SK-N-SH (cell line): ENCODE data around the gene C9.

Experiments
- CHD2 ChIP-seq: fragments of 150-350 bp; IDR thresholded peaks from 2 replicates; pipeline ENCODE4 v1.6.1; 2018; ENCODE audit warnings: low read length; ENCODE audit not compliant: partially characterized antibody
- CTCF ChIP-seq: fragments of 200-600 bp; sonication (generic); IDR thresholded peaks from 2 replicates; pipeline ENCODE4 v1.6.1; 2017; ENCODE audit warnings: antibody characterized with exemption, mild to moderate bottlenecking, moderate library complexity
- ELF1 ChIP-seq: IDR thresholded peaks from 2 replicates; pipeline ENCODE4 v1.4.0; 2012
- GABPA ChIP-seq: IDR thresholded peaks from 2 replicates; pipeline ENCODE4 v1.4.0; 2012; ENCODE audit warnings: low read depth, mild to moderate bottlenecking
- JUND ChIP-seq: IDR thresholded peaks from 2 replicates; pipeline ENCODE4 v1.4.0; 2012
- POLR2AphosphoS5 ChIP-seq: IDR thresholded peaks from 2 replicates; pipeline ENCODE4 v1.6.1; 2012; ENCODE audit warnings: low read depth, low read length
- SIN3A ChIP-seq: IDR thresholded peaks from 2 replicates; pipeline ENCODE4 v1.6.1; 2012; ENCODE audit warnings: low read depth, mild to moderate bottlenecking, low read length, moderate library complexity, borderline replicate concordance
- SMC3 ChIP-seq: IDR thresholded peaks from 2 replicates; pipeline ENCODE4 v1.6.1; 2012; ENCODE audit warnings: low read depth, low read length, improper control_type of control experiment
- TCF12 ChIP-seq: IDR thresholded peaks from 2 replicates; pipeline ENCODE4 v1.4.0; 2012

DNA sequence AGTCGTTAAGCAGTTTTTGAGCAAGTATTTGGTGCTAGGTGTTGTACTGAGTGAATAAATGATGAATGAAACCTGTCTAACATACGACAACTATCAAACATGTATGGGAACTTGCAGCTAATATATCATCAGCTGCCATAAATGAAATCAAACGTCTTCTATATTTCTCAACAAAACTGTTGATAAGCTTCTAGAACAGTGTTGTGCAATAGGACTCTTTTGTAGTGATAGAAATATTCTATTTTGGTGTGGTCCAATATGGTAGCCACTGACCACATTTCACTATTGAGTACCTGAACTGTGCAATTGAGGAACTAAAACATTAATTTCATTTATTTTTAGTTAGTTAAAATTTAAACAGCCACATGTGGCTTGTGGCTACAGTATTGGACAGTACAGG is 128.6 kb downstream of the C9 start:
- TF ChIP-seq CTCF, result no peak
- no peak for TF ChIP-seq POLR2AphosphoS5
- no peak for TF ChIP-seq JUND
- TF ChIP-seq TCF12, result no peak
- no peak for TF ChIP-seq SIN3A
- TF ChIP-seq ELF1, result no peak
- no peak for TF ChIP-seq GABPA
- TF ChIP-seq SMC3, result no peak
- no peak for TF ChIP-seq CHD2
